Activated T-cell treated with anti-CD3 and anti-CD28 coated beads, Interleukin-2, amount 50 U/mL, for 1 hour (primary cell): ENCODE data around the gene NBPF4.
A peak's percentile ranks its signal among the peaks of the same experiment; 100 is the strongest.
"Not testable (repeated sequence)": the region's sequence is repeated elsewhere in the genome, so short reads cannot be mapped to it uniquely, and the experiment has no call there.

Experiments
- DNase-seq: peaks from one replicate; pipeline ENCODE4 v3.0.0-alpha.2; 2020

The NBPF4 gene

DNA sequence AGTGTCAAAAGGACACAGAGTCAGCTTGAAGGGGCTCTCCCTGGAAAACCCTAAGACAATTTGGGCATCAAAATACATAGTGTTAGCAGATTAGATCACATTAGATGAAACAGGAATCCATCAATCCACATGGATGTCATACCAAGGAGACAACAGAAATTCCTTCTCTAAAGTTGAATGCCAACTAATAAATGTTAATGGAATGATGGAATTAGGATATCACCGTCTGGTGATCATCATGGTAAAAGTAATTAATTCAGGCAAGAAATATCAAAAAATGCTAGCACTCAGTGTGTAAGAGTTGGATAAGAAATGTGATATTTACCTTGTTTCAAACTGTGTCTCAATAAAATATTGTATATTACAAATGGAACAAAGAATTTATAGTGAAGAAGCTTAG lies 32.9 kb downstream of the NBPF4 start:
- no peak for DNase-seq

DNA sequence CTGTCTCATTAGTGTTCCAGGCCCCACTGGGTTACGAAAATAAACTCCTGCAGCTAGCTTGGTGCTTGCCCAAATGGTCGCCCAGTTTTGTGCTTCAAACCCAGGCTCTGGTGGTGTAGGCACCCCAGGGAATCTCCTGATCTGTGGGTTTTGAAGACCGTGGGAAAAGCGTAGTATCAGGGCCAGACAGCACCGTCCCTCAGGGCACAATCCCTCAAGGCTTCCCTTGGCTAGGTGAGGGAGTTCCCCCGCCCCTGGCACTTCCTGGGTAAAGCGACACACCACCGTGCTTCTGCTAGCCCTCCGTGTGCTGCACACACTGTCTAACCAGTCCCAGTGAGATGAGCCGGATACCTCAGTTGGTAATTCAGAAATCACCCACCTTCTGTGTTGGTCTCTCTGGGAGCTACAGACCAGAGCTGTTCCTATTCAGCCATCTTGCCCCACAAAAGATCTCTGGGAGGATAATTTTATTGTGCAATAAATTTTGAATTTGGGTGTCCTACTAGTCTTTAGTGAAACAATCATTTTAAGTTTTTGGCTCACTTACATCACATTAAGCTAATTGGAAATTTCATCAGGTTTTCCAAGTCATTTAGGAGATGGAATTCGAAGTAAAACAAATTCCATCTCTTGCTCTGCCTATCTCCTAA lies 34.3 kb downstream of the NBPF4 start:
- no peak for DNase-seq

DNA sequence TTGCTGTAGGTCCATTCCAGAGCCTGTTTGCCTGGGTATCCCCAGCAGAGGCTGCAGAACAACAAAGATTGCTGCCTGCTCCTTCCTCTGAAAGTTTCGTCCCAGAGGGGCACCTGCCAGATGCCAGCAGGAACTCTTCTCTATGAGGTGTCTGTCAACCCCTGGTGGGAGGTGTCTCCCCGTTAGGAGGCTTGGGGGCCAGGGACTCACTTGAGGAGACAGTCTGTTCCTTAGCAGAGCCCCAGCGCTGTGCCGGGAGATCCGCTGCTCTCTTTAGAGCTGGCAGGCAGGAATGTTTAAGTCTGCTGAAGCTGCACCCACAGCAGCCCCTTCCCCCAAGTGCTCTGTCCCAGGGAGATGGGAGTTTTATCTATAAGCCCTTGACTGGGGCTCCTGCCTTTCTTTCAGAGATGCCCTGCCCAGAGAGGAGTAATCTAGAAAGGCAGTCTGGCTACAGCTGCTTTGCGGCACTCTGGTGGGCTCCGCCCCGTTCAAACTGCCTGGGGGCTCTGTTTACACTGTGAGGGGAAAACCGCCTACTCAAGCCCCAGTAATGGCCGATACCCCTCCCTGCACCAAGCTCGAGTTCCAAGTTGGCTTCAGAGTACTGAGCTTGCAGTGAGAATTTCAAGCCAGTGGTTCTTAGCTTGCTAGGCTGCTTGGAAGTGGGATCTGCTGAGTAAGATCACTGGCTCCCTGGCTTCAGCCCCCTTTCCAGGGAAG lies 35.0 kb downstream of the NBPF4 start:
- no peak for DNase-seq

DNA sequence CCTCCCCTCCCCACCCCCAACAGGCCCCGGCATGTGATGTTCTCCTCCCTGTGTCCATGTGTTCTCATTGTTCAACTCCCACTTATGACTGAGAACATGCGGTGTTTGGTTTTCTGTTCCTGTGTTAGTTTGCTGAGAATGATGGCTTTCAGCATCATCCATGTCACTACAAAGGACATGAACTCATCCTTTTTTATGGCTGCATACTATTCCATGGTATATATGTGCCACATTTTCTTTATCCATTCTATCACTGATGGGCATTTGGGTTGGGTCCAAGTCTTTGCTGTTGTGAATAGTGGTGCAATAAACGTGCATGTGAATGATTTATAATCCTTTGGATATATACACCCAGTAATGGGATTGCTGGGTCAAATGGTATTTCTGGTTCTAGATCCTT lies 40.3 kb downstream of the NBPF4 start:
- DNase-seq = not testable (repeated sequence)

DNA sequence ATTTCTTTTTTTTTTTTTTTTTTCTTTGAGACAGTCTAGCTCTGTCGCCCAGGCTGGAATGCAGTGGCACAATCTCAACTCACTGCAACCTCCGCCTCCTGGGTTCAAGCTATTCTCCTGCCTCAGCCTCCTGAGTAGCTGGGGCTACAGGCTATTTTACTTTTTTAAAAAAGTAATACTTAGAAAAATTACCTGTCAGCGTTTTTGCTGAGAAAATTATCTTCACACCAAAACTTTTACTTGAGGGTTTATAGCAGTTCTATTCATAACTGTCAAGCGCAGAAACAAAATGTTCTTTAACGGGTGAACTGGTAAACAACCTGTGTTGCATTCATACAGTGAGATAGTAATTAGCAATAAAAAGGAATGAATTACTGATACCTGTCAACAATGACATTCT lies 42.2 kb downstream of the NBPF4 start:
- DNase-seq = no peak

DNA sequence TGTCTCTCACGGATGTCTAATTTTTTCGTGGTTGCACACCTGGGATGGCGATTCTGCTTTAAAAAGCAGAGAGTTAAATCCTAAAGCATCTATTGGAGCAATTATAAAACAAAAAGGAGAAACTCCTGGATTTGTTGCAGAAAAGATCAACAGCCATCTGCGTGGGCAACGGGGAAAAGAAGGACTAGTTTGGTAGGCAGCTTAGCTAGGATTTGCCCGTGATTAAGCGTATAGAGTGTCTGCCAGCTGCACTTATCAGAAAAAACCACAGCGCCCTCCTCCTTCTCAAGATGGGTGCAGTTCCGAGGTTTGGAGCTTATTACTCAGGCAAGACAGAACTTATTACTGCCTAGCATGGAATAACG lies 43.2 kb downstream of the NBPF4 start:
- peak; percentile 43 for DNase-seq

DNA sequence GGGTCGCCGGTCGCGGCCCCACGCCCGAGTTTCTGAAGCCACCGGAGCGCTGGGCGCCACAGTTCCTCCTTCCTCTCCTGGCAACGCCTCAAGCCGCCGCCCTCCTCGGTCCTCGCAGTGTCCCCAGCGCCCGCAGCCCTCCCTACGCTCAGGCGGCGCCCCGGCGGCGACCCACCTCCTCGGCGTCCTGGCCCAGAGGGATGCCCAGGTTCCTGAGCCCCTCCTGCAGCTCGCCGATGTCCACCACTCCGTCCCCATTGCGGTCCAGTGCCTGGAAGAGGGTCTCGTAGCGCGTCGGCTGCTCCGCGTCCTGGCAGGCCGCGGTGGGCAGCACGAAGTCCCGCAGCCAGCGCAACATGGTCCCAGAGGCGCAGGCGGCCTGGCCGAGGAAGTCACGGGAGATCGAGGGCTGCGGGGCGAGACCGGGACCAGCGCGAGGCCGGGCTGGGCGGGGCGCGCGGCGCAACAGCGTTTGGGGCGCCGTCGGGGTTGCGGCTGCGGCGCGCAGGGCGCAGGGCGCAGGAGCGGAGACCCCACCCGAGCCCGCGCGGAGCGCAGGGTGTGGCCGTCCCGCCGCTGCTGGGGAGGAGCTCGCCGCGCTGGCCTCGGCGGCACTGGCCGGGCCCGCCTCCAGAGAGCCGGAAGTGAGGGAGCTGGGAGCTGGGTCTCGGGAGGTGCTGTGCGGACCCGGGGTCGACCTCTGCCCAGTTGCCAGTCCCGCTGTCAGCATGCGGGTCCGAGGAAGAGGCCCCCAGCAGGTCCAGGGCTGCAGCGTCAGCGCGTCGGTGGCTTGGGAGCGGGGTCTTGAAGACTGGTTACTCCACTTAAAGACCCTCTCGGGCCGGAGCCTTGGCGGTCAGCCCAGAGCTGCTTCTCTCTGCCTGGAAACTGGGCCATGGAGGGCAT lies 43.8 kb downstream of the NBPF4 start, which contains the start of gene SLC25A24:
SLC25A24 (minus strand) TSS at position 563 of the 906 bp plus-strand sequence; CDS start at position 358, 205 bp downstream.
- peak; percentile 79 for DNase-seq

DNA sequence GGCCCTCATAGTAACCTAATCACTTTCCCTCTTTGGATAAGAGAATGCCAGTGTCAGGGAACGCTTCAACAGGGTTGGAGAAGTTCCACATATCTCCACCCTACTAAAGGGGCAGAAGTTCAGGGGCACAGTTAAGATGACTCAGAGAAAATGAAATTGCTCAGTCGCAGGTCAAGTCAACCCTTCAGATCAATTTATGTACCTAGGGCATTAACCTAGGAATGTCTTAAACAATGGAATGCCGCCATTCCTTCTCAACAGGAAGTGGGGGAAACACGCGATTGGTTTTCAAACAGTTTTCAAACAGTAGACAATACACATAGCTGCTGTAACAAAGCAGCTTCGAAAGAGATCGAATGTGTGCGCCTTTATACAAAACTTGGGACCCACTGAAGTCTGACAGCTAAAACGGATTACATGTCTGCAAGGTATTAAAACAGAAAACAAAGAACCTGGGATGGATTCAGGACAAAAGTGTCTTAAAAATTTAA lies 44.6 kb downstream of the NBPF4 start:
- no peak for DNase-seq

DNA sequence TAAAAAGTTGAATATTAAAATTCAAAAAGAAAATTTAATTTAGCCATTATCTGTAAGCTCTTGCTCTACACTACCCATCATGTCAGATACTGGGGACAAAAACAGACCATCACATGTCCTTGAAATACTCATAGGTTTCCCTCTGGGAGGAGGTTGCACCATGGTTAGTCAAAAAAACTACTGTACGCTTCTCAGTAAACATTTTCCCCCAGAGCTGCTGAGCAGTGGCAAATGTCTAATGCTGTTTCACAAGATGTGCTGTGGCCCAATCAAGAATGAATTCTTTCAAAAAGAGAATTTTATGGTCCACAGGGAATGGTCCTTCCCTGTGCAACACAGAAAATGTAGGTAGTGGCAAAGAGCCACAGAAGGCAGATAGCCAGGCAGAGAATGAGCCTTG lies 49.8 kb downstream of the NBPF4 start:
- DNase-seq = no peak

DNA sequence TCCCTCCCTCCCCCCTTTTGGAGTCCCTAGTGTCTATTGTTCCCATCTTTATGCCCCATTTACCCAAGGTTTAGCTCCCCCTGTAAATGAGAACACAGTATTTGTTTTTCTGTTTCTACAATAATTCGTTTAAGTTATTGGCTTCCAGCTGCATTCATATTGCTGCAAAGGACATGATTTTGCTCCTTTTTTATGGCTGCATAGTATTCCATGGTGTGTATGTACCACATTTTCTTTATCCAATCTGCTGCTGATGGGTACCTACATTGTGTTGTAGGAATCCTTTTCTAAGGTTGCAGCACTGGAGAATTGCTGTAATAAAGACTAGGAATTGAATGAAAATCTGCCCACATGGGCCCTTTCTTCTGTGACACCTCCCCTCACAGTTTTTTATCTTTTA lies 50.5 kb downstream of the NBPF4 start:
- DNase-seq = no peak

DNA sequence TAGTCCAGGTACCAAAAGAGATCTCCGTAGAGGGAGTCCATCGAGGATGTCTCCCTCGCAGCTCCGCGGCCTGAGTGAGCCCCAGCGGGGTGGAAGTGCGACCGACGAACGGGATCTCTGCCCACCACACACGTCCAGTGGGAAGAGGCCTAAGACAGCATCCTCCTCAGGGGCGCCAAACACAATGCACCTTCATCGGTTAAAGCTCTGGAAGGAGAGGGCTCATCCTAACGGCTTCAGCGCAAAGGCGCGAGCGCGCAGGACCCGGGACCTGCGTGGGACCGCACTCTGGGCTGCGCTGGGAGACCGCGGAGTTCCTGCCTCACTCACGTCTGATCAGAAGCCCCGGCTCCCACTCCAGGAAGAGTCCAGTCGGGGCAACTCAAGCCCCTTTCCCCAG lies 51.3 kb downstream of the NBPF4 start:
- DNase-seq = no peak

DNA sequence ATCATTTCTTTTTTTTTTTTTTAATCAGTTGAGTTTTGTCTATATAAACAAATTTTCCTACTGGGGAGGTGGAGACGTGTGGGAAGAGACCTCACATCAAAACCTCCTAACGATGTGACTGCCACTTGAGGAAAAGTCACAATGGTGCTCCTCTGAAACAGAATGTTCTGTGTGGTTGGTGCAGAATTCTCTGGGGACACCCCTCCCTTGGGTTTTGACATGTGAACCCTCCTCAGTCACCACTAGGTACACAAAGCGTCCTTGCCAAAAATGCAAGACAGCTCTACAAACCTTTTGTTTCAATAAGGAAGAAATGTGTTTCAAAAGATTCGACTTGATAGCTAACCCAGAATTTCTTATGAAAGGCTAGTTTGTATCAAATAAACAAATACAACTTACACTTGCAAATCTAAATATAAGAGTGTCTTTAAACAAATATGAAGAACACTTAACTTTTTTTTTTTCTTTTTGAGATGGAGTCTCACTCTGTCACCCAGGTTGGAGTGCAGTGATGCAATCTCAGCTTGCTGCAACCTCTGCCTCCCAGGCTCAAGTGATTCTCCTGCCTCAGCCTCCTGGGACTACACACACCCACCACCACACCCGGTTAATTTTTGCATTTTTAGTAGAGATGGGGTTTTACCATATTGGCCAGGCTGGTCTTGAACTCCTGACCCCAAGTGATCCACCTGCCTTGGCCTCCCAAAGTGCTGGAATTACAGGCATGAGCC lies 53.0 kb downstream of the NBPF4 start:
- no peak for DNase-seq

DNA sequence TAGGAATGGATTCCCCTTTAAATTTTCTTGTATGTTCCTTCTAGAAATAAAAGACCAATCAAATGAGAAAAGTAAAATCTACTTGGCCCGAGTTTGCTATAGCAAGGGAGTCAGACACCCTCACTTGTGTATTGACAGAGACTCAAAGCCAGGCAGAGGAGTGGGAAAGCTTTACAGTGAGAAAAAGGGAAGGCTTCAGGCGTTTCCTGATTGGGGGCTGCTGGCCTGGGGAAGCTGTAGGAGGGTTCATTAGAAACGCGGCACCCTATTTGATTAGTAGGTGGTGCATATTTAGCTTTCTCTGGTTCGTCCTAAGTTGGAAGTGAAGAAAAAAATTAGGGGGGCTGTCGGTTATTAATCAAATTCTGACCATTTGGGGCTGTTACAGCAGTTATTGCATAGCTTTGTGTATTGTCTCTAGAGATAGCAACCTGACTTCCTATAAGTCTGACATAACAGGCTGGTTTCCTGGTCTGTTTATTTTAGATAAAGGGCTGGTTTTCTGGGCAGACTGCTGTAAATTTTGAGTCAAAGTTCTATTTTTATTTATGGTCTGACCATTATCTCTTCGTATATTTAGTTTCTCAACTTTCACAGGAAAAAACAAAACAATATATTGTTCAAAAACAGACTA lies 53.8 kb downstream of the NBPF4 start:
- DNase-seq = no peak

DNA sequence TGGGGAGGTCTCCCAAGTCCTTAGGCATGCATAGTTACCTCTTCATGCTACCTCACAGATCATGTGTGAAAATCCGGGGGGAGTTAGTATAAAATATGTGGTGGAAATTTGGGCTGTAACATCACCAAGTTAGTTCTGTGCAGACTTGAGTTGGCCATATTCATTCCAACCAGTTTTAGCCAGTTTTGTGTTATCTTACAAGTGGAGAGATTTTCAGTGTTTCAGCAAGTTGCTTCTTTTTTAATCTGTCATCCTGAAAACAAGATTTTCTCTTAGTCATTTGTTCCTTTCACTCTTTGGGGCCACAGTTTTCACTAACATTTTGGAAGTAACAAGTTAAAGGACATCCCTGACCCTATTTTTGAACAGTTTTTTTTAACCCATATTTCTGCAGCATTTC lies 55.1 kb downstream of the NBPF4 start:
- no peak for DNase-seq

DNA sequence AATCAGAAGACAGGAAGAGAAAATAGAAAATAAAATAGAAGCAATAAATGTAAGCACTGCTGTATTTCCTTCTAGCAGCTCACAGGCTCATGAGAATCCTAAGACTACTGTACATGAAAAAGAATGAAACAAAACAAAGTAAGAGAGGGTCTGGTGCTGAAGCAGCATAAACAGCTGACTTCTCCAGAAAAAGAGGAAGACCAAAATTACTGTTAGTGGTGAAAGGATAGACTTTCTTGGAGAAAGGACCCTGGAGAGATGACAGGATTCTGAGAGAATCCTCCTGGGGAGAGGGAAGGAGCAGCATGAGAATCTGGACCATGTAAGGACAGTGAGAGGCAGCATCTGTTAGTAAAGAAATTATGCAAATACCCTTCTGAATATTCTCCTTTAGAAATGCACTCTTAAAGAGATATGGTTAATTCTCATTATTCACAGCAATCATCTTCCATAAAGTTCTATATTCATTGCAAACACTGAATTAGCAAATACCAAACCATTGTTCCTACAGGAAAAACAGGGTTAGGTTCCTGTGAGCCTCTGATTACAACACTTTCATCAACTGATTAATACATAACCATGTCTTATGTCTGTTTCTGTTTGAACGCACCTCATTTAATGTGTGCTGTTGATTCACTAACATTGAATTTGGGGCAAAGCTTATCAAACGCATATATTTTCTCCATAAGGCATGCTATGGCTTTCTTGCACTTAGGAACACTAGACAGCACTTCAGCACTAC lies 60.7 kb downstream of the NBPF4 start:
- no peak for DNase-seq

DNA sequence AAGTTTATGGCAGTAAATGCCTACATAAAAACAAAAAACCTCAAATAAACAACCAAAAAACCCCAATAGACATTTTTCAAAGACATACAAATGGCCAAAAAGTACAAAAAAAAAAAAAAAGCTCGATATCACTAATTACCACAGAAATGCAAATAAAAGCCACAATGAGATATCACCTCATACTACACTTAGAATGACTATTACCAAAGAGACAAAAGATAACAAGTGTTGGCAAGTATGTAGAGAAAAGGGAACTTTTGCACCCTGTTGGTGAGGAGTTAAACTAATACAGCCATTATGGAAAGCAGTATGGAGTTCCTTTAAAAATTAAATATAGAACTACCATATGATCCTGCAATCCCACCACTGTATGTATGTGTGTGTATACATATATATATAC lies 64.9 kb downstream of the NBPF4 start:
- no peak for DNase-seq
